ENCODE data around the gene GAGE12F.
"Not testable (repeated sequence)": the region's sequence is repeated elsewhere in the genome, so short reads cannot be mapped to it uniquely, and the experiment has no call there.

The GAGE12F gene

GRCh38 chrX:49560542-49560941 lies at the start of gene GAGE12F:
GAGE12F (plus strand) TSS chrX:49560842; CDS start chrX:49561997, 1,155 bp downstream.
- DNase-seq (ENCODE audit: low read depth in 3 of 3, low spot score in 1 of 3), result not testable (repeated sequence)

GRCh38 chrX:49531877-49532276 lies 28.8 kb upstream of the GAGE12F start, which contains the start of gene GAGE12C:
GAGE12C (plus strand) TSS chrX:49532177; CDS start chrX:49533332, 1,155 bp downstream.
- DNase-seq (ENCODE audit: low read depth in 3 of 3, low spot score in 1 of 3), result not testable (repeated sequence)

- not testable (repeated sequence) for DNase-seq (ENCODE audit: low read depth in 3 of 3, low spot score in 1 of 3)
These were observed 19.2 kb upstream of the GAGE12F start, which contains the start of gene GAGE12D for GRCh38 chrX:49541433-49541832. GAGE12D (plus strand) TSS chrX:49541733; CDS start chrX:49542888, 1,155 bp downstream.

- DNase-seq (ENCODE audit: low read depth in 3 of 3, low spot score in 1 of 3), result not testable (repeated sequence)
These were observed 9.7 kb upstream of the GAGE12F start, which contains the start of gene GAGE12E for GRCh38 chrX:49550989-49551388. GAGE12E (plus strand) TSS chrX:49551289; CDS start chrX:49552444, 1,155 bp downstream.

GRCh38 chrX:49568728-49569127 lies 8.1 kb downstream of the GAGE12F start:
- DNase-seq (ENCODE audit: low read depth in 3 of 3, low spot score in 1 of 3), result not testable (repeated sequence)

DNA sequence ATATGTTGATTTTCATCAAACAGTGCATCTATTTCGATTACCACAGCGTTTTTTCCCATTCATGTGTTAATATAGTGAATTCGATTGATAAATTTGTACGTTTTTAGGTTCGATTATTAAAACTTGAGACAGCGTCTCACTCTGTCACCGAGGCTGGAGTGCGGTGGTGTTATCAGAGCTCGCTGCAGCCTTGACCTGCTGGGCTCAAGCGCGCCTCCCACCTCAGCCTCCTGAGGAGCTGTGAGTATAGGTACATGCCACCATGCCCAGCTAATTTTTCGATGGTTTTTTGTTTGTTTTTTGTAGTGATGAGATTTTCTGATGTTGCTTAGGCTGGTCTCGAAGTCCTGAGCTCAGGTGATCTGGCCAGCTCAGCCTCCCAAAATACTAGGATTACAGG lies 8.5 kb downstream of the GAGE12F start:
- DNase-seq (ENCODE audit: low read depth in 3 of 3, low spot score in 1 of 3), result not testable (repeated sequence)

DNA sequence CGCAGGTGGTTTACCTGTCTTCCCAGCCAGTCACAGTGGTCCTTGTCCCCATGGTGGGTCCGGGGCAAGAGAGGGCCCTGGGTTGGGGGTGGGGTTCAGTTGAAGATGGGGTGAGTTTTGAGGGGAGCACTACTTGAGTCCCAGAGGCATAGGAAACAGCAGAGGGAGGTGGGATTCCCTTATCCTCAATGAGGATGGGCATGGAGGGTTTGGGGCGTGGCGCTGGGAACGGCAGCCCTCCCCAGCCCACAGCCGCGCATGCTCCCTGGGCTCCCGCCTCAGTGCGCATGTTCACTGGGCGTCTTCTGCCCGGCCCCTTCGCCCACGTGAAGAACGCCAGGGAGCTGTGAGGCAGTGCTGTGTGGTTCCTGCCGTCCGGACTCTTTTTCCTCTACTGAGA lies 9.5 kb downstream of the GAGE12F start, which contains the start of gene GAGE12G:
TSS of gene GAGE12G (plus strand) at position 301 of the 400 bp plus-strand sequence. CDS start 1,155 bp downstream, outside the sequence.
- not testable (repeated sequence) for DNase-seq (ENCODE audit: low read depth in 3 of 3, low spot score in 1 of 3)

DNA sequence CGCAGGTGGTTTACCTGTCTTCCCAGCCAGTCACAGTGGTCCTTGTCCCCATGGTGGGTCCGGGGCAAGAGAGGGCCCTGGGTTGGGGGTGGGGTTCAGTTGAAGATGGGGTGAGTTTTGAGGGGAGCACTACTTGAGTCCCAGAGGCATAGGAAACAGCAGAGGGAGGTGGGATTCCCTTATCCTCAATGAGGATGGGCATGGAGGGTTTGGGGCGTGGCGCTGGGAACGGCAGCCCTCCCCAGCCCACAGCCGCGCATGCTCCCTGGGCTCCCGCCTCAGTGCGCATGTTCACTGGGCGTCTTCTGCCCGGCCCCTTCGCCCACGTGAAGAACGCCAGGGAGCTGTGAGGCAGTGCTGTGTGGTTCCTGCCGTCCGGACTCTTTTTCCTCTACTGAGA lies 19.0 kb downstream of the GAGE12F start, which contains the start of gene GAGE12H:
TSS of gene GAGE12H (plus strand) at position 301 of the 400 bp plus-strand sequence. CDS start 1,155 bp downstream, outside the sequence.
- DNase-seq (ENCODE audit: low read depth in 3 of 3, low spot score in 1 of 3), result not testable (repeated sequence)

DNA sequence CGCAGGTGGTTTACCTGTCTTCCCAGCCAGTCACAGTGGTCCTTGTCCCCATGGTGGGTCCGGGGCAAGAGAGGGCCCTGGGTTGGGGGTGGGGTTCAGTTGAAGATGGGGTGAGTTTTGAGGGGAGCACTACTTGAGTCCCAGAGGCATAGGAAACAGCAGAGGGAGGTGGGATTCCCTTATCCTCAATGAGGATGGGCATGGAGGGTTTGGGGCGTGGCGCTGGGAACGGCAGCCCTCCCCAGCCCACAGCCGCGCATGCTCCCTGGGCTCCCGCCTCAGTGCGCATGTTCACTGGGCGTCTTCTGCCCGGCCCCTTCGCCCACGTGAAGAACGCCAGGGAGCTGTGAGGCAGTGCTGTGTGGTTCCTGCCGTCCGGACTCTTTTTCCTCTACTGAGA lies 28.6 kb downstream of the GAGE12F start, which contains the start of gene GAGE2A:
TSS of gene GAGE2A (plus strand) at position 301 of the 400 bp plus-strand sequence. CDS start 1,155 bp downstream, outside the sequence.
- DNase-seq (ENCODE audit: low read depth in 3 of 3, low spot score in 1 of 3), result not testable (repeated sequence)

- DNase-seq (ENCODE audit: low read depth in 3 of 3, low spot score in 1 of 3), result not testable (repeated sequence)
These were observed 29.3 kb downstream of the GAGE12F start for GRCh38 chrX:49589769-49590478.

GRCh38 chrX:49590488-49590887 lies 29.8 kb downstream of the GAGE12F start:
- DNase-seq (ENCODE audit: low read depth in 3 of 3, low spot score in 1 of 3), result not testable (repeated sequence)

DNA sequence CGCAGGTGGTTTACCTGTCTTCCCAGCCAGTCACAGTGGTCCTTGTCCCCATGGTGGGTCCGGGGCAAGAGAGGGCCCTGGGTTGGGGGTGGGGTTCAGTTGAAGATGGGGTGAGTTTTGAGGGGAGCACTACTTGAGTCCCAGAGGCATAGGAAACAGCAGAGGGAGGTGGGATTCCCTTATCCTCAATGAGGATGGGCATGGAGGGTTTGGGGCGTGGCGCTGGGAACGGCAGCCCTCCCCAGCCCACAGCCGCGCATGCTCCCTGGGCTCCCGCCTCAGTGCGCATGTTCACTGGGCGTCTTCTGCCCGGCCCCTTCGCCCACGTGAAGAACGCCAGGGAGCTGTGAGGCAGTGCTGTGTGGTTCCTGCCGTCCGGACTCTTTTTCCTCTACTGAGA lies 38.1 kb downstream of the GAGE12F start, which contains the start of gene GAGE1:
TSS of gene GAGE1 (plus strand) at position 301 of the 400 bp plus-strand sequence. CDS start 1,155 bp downstream, outside the sequence.
- DNase-seq (ENCODE audit: low read depth in 3 of 3, low spot score in 1 of 3), result not testable (repeated sequence)

DNA sequence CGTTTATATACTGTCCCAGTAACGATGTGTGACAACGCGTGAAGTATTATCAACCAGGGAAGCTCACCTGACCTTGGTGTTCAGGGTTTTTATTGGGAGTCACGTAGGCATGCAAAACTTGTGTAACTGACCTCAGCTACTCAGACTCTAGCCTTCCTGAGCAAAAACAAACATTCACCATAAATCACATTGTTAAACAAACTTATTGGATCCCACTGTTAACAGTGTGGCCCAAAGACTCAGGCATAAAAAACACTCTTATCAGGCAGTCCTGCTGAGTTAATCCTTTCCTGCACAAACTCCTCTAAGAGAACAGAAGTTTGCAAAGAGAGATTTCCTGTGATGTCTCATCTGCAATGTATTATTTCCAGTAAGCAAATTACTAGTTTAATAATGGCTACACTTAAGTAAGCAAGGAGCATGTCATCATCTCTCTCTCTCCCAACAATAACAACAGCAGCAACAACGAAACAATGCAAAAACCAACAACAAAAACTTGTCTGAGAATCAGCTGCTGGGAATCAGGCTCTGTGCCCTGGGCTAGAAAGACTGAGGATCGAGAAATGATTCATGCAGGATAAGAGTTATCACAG lies 50.2 kb downstream of the GAGE12F start:
- no peak for DNase-seq (ENCODE audit: low read depth in 3 of 3, low spot score in 1 of 3)
